Activated T-cell treated with anti-CD3 and anti-CD28 coated beads, Interleukin-2, amount 50 U/mL, for 24 hours (primary cell): ENCODE data around the gene KCNJ5.

Experiments used
- DNase-seq: peaks from one replicate; pipeline ENCODE4 v3.0.0-alpha.2; 2020
- H3K27ac Mint-ChIP-seq: 2 replicates; pipeline ENCODE4 v1.8.0; 2020; ENCODE audit warnings: mild to moderate bottlenecking, mixed read lengths
- H3K27me3 Mint-ChIP-seq: 2 replicates; pipeline ENCODE4 v1.8.0; 2020; ENCODE audit warnings: mixed read lengths
- H3K36me3 Mint-ChIP-seq: 2 replicates; pipeline ENCODE4 v1.8.0; 2020; ENCODE audit warnings: low read depth, mixed read lengths
- H3K4me1 Mint-ChIP-seq: 2 replicates; pipeline ENCODE4 v1.8.0; 2020; ENCODE audit warnings: low read depth, mixed read lengths
- H3K4me3 Mint-ChIP-seq: 2 replicates; pipeline ENCODE4 v1.8.0; 2020; ENCODE audit warnings: mild to moderate bottlenecking, moderate library complexity, mixed read lengths
- H3K9me3 Mint-ChIP-seq: 2 replicates; pipeline ENCODE4 v1.8.0; 2020; ENCODE audit warnings: mixed read lengths

KCNJ5 gene

DNA sequence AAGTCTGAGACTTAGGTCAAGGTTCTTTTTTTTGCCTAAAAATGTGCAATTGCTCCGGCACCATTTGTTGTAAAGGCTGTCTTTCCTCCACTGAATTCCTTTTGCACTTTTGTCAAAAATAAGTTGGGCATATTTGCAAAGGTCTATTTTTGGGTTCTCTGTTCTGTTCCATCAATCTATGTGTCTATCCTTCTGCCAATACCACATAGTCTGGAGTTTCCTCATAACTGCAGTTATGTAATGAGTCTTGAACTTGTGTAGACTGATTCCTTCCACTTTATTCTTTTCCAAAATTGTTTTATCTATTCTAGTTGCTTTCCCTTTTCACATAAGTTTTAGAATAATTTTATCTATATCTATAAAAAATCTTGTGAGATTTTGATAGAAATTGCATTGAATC, 6.7 kb downstream of the KCNJ5 start:
- Mint-ChIP-seq H3K4me1 (no peaks in the 10 kb centered on the region), H3K4me3 (no peak overlapping the region), H3K36me3 (no peaks in the 10 kb centered on the region), H3K27me3 (peaks cover 20% of the 10 kb centered on the region), H3K9me3 (no peaks in the 10 kb centered on the region), H3K27ac (no peak overlapping the region)
- no peak for DNase-seq

GRCh38 chr11:128898580-128899344, 7.6 kb downstream of the KCNJ5 start:
- no peaks in the 10 kb centered on the region for H3K4me1 Mint-ChIP-seq
- no peak for DNase-seq
- H3K27ac Mint-ChIP-seq = no peak overlapping the region
- no peaks in the 10 kb centered on the region for H3K36me3 Mint-ChIP-seq
- peaks cover 19% of the 10 kb centered on the region for H3K27me3 Mint-ChIP-seq
- no peak overlapping the region for H3K4me3 Mint-ChIP-seq
- H3K9me3 Mint-ChIP-seq = no peaks in the 10 kb centered on the region

- H3K4me3 Mint-ChIP-seq = no peak overlapping the region
- no peaks in the 10 kb centered on the region for H3K9me3 Mint-ChIP-seq
- DNase-seq = no peak
- H3K27me3 Mint-ChIP-seq = peaks cover 19% of the 10 kb centered on the region
- peaks cover 8% of the 10 kb centered on the region for H3K4me1 Mint-ChIP-seq
- H3K27ac Mint-ChIP-seq = no peak overlapping the region
- no peaks in the 10 kb centered on the region for H3K36me3 Mint-ChIP-seq
Observed at GRCh38 chr11:128900468-128900867, 9.3 kb downstream of the KCNJ5 start.

- Mint-ChIP-seq H3K36me3 (no peaks in the 10 kb centered on the region), H3K4me3 (no peak overlapping the region), H3K27ac (no peak overlapping the region), H3K27me3 (peaks cover 28% of the 10 kb centered on the region), H3K9me3 (no peaks in the 10 kb centered on the region), H3K4me1 (peaks cover 14% of the 10 kb centered on the region)
- no peak for DNase-seq
Observed at GRCh38 chr11:128901653-128902514, 10.7 kb downstream of the KCNJ5 start.

DNA sequence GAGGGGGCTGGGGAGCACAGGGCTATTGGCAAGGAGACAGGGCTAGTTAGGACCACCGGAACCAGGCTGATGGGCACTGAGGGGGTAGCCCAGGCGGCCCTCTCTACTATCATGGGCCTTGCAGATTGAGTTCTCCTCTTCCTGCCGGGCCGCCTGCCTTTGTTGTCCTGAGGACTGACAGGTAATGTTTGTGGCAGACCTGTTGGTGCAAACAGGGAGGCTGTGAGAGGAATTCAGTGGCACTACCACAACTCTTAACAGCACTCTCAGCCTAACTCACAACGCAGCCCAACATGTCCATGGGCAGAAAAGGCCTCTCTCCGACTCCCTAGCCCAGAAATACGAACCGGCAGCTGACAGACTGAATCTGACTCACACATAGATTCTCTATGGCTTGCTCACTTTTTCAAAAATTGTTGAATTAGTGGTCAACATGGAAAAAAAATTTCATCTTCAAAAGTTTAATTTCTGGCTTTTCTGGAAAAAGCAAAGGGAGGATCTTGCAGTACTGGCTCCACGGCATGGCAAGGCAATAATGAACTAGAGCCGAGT, 11.4 kb downstream of the KCNJ5 start:
- Mint-ChIP-seq H3K36me3 (no peaks in the 10 kb centered on the region), H3K4me1 (peaks cover 14% of the 10 kb centered on the region), H3K27me3 (peaks cover 35% of the 10 kb centered on the region), H3K27ac (no peak overlapping the region), H3K4me3 (no peak overlapping the region), H3K9me3 (no peaks in the 10 kb centered on the region)
- no peak for DNase-seq

DNA sequence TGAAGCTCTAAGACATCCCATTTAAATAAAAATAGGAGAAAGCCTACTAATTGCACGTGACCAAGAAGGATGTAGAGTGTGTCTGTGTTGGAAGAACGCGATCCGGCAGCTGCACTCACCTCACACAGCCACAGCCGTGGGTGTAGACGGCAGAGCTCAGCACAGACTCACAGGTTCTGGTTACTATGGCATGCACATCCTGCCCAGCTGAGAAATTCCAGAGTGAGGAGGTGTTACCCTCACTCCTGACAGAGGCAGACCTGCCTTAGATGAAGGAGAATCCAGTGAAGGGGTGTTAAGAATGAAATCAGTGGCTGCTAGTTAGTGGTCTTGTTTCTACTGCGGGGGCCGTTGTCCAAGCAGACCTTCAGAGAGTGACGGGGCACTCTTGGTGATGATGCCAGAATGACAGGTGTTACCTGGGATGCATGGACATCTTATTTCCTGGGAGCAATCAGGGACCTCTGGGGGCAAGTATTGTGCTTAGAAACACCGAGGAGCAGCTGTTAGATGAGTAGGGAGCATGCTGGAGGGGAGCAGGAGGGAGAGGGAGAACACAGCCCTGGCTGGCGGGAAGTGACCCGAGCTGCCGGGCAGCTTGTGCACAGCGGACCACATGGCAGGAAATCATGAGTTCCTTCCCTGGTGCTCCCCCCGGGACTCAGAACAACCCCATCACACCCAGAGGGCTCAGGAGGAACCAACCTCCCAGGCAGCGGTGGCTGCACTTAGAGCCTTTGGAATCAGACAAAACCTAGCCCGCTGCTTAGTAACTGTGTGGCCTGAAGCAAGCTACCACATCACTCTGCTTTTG, 12.3 kb downstream of the KCNJ5 start:
- H3K27me3 Mint-ChIP-seq = peaks cover 44% of the 10 kb centered on the region
- H3K36me3 Mint-ChIP-seq = no peaks in the 10 kb centered on the region
- DNase-seq = no peak
- no peak overlapping the region for H3K27ac Mint-ChIP-seq
- no peaks in the 10 kb centered on the region for H3K9me3 Mint-ChIP-seq
- H3K4me3 Mint-ChIP-seq = no peak overlapping the region
- H3K4me1 Mint-ChIP-seq = peaks cover 14% of the 10 kb centered on the region

GRCh38 chr11:128904303-128904655, 13.1 kb downstream of the KCNJ5 start:
- no peak for DNase-seq
- Mint-ChIP-seq H3K4me3 (no peak overlapping the region), H3K36me3 (no peaks in the 10 kb centered on the region), H3K27ac (no peak overlapping the region), H3K4me1 (peaks cover 14% of the 10 kb centered on the region), H3K27me3 (peaks cover 52% of the 10 kb centered on the region), H3K9me3 (no peaks in the 10 kb centered on the region)

DNA sequence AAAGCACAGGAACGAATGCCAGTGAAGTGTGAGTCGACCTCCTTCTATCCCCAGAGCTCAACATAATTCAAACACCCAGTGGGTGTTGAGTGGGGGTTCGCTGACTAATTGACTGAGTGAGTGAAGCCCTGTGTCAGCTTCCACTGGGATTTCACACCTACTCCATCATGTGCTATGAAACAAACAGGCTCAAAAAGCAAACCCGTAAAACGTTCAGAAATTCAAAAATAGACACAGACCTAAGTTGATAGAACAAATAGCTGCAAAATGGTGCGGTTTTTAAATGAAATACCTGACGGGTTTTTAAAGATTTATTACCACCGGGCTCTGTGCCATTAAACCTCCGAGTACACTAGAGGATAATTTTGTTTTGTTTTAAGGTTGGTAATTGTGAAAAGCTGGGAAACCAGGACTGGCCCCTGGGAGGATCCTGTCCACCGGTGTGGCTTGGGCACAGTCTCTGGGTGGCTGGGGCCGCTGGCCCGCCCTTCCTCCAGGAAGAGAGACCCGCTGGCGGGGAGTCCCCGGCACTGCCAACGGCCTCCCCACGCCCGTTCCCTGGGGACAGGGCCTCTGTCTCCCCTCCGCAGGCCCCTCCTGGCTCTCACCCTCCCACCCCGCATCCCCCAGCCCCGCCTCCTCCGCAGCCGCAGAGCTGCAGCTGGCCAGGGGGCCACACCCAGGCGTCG, 13.6 kb downstream of the KCNJ5 start:
- no peaks in the 10 kb centered on the region for H3K9me3 Mint-ChIP-seq
- no peaks in the 10 kb centered on the region for H3K36me3 Mint-ChIP-seq
- no peak for DNase-seq
- H3K27ac Mint-ChIP-seq = no peak overlapping the region
- peaks cover 57% of the 10 kb centered on the region for H3K27me3 Mint-ChIP-seq
- H3K4me1 Mint-ChIP-seq = peaks cover 14% of the 10 kb centered on the region
- H3K4me3 Mint-ChIP-seq = peak overlapping the region; percentile 40

DNA sequence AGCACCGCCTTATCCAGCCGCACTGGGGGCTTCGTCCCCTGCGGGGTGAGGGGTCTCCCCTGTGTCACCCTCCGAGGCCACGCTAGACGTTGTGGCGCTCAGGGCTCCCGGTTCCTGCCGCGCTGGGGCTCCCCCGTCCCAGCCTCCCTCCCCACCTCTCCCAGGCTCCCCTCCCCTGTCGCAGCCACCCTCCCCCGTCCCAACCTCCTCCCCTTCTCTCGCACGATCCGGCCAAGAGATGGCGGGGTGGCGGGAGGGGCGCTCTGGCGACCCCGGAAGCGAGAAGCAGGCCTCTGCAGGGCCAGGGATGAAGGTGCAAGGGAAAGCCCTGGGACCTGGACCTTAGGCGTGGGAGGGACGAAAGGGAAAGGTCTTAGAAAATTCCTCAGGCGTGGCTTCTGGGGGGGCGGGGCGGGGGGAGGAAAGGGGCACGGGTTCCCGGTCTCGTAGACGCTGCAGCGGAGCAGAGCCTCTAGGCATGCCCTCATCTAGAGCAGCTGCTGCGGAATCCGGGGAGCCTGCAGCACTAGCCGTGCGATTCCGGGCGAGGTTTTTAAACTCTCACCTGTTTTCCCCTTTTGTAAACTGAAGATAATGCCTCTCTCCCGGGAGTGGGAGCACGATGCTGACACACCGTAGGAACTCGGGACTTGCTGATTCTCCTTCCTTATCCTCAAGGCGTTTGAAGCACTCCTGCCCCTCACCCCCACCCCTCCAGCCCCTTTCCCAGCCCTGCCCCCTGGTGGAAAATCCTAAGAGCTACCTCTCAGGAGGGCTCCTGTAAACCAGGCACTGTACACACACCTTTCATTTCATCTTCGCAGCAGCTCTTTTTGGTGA, 14.4 kb downstream of the KCNJ5 start:
- Mint-ChIP-seq H3K27ac (no peak overlapping the region), H3K4me3 (peak overlapping the region; percentile 70), H3K9me3 (no peaks in the 10 kb centered on the region), H3K27me3 (peaks cover 61% of the 10 kb centered on the region), H3K36me3 (no peaks in the 10 kb centered on the region), H3K4me1 (peaks cover 14% of the 10 kb centered on the region)
- peak; percentile 56 for DNase-seq

DNA sequence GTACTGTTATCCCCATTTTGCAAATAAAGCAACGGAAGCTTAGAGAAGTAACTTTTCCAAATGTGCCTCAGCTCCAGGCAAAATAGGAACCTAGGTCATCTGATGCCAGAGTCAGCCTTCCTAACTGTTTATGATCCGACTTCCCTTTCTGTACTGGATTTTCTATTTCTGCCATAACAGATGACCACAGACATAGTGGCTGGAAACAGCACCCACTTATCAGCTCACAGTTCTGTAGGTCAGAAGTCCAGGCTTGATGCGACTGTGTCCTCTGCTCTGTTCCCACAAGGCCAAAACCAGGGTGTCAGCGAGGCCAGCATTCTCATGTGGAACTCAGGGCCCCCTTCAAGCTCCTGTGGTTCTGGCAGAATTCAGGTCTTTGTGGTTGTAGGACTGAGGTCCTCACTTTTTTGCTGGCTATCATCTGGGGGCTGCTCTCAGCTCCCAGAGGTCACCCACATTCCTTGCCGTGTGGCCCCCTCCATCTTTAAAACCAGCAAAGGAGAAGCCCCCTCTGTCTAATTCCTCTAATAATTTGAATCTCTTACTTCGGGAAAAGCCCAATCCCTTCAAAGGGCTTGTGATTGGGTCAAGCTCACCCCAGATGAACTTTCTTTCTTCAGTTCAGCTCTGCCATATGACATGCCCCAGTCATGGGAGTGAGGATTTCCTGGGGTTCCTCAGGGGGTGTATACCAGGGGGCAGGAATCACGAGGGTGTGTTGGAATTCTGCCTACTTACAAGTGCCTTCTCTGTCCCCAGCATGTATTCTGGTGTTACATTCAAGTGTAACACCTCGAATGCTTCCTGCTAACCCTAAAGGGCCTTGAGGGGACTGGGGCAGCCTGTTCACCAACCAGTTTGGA, 15.3 kb downstream of the KCNJ5 start:
- no peak for DNase-seq
- peaks cover 65% of the 10 kb centered on the region for H3K27me3 Mint-ChIP-seq
- H3K9me3 Mint-ChIP-seq = no peaks in the 10 kb centered on the region
- H3K4me3 Mint-ChIP-seq = peak overlapping the region; percentile 70
- H3K4me1 Mint-ChIP-seq = peaks cover 14% of the 10 kb centered on the region
- no peak overlapping the region for H3K27ac Mint-ChIP-seq
- H3K36me3 Mint-ChIP-seq = no peaks in the 10 kb centered on the region

- Mint-ChIP-seq H3K9me3 (no peaks in the 10 kb centered on the region), H3K27me3 (peaks cover 70% of the 10 kb centered on the region), H3K4me3 (no peak overlapping the region), H3K27ac (no peak overlapping the region), H3K36me3 (no peaks in the 10 kb centered on the region), H3K4me1 (peaks cover 14% of the 10 kb centered on the region)
- no peak for DNase-seq
Observed at GRCh38 chr11:128907585-128907984, 16.4 kb downstream of the KCNJ5 start.

GRCh38 chr11:128908391-128909246, 17.5 kb downstream of the KCNJ5 start:
- H3K4me1 Mint-ChIP-seq = peaks cover 14% of the 10 kb centered on the region
- no peak for DNase-seq
- H3K4me3 Mint-ChIP-seq = no peak overlapping the region
- no peaks in the 10 kb centered on the region for H3K9me3 Mint-ChIP-seq
- peaks cover 69% of the 10 kb centered on the region for H3K27me3 Mint-ChIP-seq
- no peaks in the 10 kb centered on the region for H3K36me3 Mint-ChIP-seq
- no peak overlapping the region for H3K27ac Mint-ChIP-seq
